ENCODE data around the gene TTLL5. TPM values are rescaled to one million over a fixed set of nuclear protein-coding genes. Genes with fewer than 3 reads are reported as not detected.

TTLL5 gene
- total and polyA plus RNA-seq, 10 of the 15 experiments (the other 5 are each of a cell fraction or from before 2014, with no cell fraction given): 3.2 to 25.9 (median 13.8) TPM

GRCh38 chr14:75769047-75769685 is 108.1 kb downstream of the TTLL5 start (continued):
- TF ChIP-seq FOXM1 (IDR thresholded peaks at IDR 0.05; ENCODE audit: low read depth, low read length) (no peak), CHD1 (IDR thresholded peaks at IDR 0.05; ENCODE audit: low read depth, low read length) (no peak), KAT2A (conservative IDR thresholded peaks at IDR 0.05; ENCODE audit: control insufficient read depth, low read depth, low read length) (no peak), MXI1 (IDR thresholded peaks at IDR 0.05; ENCODE audit: low read depth, low read length) (no peak), POLR2AphosphoS5 (IDR thresholded peaks at IDR 0.05; ENCODE audit: low read length) (no peak), NR2C2 (IDR thresholded peaks at IDR 0.05; ENCODE audit: borderline replicate concordance, control insufficient read depth, insufficient read length, low read depth) (no peak), PAX8 (IDR thresholded peaks at IDR 0.05) (no peak), STAT3 (IDR thresholded peaks at IDR 0.05; ENCODE audit: low read depth, low read length) (no peak), YBX1 (IDR thresholded peaks at IDR 0.05) (no peak), ZNF687 (IDR thresholded peaks at IDR 0.05) (no peak), SMAD5 (IDR thresholded peaks at IDR 0.05; ENCODE audit: low read depth) (no peak), RELB (IDR thresholded peaks at IDR 0.05; ENCODE audit: low read depth) (0 out of 2 replicates have a peak, but pooled peaks have one; percentile 54), IKZF1 (conservative IDR thresholded peaks at IDR 0.05) (no peak), RELA (IDR thresholded peaks at IDR 0.05; ENCODE audit: borderline replicate concordance, partially characterized antibody) (no peak), CEBPZ (IDR thresholded peaks at IDR 0.05; ENCODE audit: low read depth, low read length) (no peak), PAX5 (IDR thresholded peaks at IDR 0.05; ENCODE audit: borderline replicate concordance, low read depth, low read length) (no peak), EED (IDR thresholded peaks at IDR 0.05; ENCODE audit: low read depth) (no peak), ZNF217 (IDR thresholded peaks at IDR 0.05) (peak; percentile 35; the same call in 1 of the 2 replicates), MLLT1 (IDR thresholded peaks at IDR 0.05) (no peak)
